Measurements from ENCODE around the gene NINJ1.

DNA sequence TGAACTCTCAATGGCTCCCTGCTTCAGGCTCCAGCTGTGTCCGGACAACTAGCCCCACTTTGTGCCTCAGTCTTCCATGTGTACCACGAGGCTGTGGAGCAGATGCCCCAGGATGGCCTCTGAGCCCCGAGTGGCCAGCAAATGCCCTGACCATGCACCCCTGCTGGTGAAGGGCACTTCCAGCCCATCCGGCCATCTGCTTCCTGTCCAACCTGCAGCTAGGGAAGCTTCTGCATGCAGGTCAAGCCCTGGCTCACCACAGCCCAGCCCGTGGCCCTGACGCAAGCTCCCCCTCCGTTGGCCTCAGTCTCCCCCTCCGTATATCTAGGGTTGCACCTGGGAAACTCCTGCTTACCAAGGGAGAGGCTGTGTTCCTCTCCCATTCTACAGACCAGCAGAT is 4.8 kb downstream of the NINJ1 start:
- TF ChIP-seq CTCF (IDR thresholded peaks at IDR 0.05) (no peak), POLR2A (IDR thresholded peaks at IDR 0.05) (no peak)
